Stimulated activated CD4-positive, alpha-beta T cell treated with anti-CD3 and anti-CD28 coated beads, Interleukin-2, amount 100 ng/mL, for 48 hours (primary cell): Measurements from ENCODE around the gene FBN1.
A peak's percentile ranks its signal among the peaks of the same experiment; 100 is the strongest.

Source experiments
- DNase-seq, 2 donors: peaks; one replicate each; pipeline ENCODE4 v3.0.0-alpha.2; 2020

Gene FBN1

DNA sequence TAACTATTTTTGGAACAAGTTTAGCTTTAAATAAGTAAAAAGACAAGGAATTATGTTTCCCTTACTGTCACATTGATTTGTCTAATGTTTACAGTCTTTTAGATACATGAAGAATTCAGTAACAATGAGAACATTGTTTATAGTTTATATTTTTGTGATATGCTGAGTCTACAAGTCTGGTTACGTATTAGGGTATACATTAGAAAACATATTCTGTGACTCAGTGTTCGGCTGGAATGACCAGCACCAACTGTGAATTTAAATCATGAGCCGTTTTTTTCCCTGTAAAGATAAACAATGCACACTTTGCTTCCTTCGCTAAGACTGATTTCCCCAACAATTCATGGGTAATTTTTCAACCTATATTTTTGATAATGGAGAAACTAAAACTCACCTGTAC is 182.8 kb downstream of the FBN1 start:
- DNase-seq, result no peak

GRCh38 chr15:48459571-48460442 is 185.7 kb downstream of the FBN1 start:
- no peak for DNase-seq

GRCh38 chr15:48458876-48459275 is 186.6 kb downstream of the FBN1 start:
- no peak for DNase-seq

DNA sequence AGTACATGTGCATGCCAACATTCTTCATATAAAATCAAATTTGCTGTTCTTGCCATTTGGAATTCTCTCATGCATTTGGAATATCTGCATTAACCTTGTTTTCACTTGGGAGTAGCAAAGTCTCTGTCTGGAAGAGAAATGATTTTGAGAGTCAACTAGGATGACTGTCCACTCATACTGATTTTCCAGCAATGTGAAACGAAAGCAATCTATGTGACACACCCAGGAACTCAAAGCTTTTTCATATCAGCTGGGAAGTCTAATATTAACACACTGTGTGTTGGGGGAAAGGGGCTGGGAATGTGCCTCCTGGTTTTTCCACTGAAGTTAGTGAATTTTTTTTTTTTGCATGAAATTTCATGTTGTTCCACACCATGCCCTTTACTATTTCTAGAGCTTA is 189.4 kb downstream of the FBN1 start:
- no peak for DNase-seq

GRCh38 chr15:48451736-48452135 is 193.8 kb downstream of the FBN1 start:
- no peak for DNase-seq

DNA sequence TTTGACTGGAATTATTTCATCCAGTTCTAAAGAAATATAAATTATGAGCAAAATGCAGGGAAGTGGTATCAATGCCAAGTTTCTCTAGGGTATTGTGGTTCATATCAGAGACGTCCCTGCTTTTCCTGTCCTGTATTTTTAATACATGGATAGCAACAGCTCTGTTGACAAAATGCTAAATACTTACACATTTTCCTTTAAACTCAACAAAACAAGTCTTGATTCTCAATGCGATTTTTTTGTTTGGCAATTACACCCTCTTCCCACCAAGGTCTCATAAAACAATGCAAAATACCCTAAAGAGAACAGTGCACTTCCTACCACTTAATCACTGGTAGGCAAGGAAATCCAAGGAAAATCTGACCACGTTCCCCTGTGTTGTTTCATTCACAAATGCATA is 194.3 kb downstream of the FBN1 start:
- DNase-seq, result no peak

DNA sequence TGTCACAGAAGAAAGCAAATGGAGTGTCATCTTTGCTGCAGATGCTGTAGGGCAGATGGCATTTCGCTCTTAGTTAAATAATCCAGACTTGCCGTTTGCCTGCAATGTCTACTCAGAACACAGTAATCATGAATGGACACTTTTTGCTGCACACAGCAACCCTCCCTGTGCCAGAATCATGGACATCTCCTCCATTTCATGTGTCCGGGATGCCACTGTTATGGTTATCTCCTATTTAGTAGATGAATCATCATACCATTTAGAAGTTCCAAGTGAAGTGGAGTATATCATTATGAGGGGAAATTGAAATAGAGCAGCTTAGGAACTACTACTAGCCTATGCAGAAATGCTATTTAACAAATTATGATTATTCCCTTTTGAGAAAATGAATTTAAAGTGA is 195.8 kb downstream of the FBN1 start:
- DNase-seq, result no peak

DNA sequence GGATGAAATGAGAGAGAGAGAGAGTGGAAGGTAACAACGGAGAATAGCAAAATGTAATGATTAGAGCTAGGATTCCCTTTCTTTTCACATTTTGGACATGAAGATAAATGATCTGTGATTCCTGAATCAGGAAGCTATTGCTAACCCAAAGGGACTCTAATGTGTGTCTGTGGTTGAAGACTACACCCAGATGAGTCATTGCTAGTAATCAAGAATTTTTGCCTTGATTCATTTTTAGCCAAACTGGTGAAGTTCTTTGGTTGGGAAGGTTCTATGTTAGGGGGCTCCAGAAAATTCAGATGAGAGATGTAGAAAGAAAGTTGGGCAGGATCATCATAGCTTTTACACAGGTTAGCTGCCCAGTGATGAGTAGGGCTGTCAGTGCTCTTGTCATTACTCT is 197.9 kb downstream of the FBN1 start:
- DNase-seq, result no peak

GRCh38 chr15:48447058-48447457 is 198.5 kb downstream of the FBN1 start:
- no peak for DNase-seq

DNA sequence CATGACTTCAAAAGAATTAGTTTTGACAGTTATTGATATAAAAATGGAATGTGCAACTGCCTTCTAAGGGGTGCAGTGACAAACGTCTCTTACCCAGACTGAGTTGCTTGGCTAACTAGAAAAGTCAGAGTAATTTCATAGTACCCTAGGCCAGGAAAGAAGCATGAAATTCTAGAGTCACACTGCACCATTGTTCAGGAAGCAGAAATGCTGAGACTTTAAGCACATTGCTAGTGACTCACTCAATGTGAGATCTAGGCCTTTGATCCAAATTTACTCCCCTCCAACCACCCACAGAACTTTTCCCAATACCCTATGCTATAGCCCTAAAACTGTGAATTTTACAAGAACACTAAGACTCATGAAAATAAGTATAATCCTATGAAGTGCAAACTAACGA is 203.5 kb downstream of the FBN1 start:
- no peak for DNase-seq

DNA sequence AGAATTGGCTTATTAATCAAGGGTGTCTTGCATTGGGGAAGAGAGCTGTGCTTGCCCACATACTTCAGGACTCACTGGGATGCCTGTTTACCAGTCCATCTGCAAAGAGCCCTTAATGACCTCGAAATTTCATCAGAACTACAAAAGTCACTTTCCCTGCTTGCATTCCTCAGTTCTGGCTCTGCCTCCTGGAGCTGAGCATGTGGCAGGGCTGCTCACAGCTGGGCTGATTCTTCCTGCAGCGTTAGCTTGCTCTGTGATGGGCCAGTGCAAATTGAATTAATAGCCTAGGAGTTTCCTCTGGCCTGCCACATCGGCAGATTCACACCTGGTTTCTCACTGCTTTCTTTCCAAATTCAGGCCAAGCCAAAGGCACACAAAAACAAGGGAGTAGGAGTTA is 205.4 kb downstream of the FBN1 start:
- DNase-seq, result no peak

DNA sequence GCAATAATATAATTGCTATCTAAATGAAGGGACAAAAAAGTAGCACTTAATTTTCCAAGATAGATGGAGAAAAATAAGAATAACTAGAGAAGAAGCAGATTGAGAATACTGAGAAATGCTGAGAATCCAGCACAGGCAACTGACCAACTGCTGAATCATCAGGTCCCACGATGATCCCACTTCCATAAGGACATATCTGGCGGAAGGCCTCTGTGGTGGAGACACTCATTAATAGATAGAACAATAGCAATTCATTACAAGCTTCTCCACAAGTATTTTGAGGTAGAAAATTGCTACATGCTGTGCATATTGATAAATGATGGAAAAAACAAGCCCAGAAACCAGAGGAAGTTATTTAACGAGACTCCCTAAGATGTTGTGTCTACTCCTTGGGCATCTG is 208.3 kb downstream of the FBN1 start:
- DNase-seq, result no peak

DNA sequence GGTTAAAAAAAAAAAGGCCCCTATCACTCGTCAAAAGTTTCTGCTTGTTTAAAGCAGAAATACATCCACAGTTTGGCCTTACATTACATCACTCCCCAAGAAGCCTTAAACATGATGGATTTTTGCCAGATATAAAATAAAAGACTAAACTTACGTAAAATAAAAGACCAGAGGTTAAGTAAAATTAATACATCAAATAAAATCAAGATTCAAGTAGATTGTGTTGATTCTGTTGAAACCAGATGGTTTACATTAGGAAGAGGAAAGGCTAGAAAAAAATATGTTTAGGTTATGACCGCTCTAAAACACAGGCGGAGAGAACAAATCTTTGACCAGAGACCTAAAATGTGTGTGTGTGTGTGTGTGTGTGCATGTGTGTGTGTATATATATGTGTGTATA is 210.2 kb downstream of the FBN1 start:
- no peak for DNase-seq

DNA sequence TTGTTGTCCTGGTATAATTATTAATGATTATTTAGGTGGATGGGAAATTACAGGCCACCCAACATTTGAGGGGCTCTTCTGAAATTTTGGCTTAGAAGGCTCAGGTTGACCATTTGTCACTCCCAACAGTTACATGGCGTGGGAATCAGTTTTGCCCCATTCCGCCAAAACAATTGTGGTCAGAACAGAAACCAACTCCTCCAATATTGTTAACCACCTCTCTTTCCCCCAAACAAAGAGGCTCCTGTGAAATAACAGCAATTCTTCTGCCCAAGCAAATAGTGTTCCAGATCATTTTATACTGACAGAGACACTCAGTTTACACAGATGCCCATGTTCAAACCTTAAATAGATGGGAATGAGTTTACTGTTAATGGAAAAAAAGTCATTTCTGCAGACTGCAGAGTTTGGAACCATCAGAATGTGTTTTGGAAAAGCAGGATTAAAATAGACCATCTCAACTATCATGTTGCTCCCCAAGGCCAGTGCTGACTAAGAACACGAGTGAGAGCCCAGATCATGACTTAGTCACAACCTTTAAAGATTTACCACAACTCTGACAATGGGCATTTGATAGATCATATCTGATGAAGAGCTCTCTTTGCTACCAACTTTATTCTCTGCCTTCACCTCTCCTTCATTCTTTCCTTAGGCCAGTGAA is 212.2 kb downstream of the FBN1 start:
- DNase-seq, result peak in 1 of 2 donors; percentile 3

GRCh38 chr15:48432688-48433087 is 212.8 kb downstream of the FBN1 start:
- DNase-seq, result no peak

DNA sequence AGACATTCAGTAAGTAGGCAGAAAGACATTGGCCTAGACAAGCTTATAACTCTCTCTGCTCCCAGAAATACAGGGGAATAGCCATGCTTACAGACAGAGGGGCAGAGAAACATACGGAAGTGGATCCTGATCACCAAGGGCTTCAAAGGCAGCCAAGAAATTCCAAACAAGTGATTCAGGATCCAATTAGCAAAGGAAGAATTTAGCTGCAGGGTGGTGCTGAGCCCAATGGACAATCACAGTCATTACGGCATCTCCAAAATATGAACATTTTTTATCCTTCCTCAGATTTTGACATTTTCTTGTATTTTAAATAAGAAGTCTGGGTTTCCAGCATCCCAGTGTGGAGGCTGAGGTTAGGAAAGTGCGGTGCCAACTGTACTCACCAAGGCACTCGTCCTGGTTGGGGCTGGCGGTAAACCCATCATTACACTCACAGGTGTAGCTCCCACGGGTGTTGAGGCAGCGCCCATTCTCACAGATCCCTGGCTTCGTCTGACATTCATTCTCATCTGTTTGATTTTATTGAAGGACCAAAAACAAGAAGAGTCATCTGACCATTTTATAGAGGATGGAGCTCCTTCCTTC is 217.5 kb downstream of the FBN1 start:
- DNase-seq, result no peak

DNA sequence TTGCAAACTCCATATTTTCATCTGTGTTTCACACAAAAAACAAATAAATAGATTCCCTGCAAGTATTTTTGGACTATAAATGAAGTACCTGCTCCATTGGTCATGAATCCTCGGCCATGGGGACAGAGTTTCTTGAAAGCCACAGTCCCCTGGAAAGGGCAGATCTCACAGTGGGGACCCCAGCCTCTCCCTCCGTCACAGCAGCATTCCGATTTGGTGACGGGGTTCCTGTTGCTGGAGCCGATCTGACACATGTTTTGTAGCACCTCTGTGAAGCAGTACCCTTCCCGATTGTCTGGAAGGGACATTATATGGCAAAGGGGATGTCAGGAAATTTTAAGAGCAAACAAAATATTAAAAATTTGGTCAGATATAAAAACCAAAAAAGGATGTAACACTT is 218.0 kb downstream of the FBN1 start:
- DNase-seq, result no peak

DNA sequence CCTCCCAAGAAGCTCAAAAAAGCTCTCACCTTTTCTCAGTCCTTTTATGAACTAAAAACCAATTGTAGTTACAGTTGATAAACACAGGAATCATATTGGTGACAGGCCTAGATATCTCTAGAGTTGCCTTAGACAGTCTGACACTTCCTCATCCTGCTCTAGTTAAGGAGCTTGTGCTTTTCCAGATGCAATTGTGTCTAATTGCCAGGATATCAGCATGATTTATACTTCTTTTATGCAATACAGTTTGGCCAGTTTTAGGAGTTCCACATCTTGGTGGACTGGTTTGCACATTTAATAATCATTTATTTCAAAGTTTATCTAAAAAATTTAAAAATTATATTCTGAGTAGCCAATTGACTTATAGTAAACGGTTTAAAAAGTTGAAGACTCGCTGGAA is 218.6 kb downstream of the FBN1 start:
- DNase-seq, result no peak

DNA sequence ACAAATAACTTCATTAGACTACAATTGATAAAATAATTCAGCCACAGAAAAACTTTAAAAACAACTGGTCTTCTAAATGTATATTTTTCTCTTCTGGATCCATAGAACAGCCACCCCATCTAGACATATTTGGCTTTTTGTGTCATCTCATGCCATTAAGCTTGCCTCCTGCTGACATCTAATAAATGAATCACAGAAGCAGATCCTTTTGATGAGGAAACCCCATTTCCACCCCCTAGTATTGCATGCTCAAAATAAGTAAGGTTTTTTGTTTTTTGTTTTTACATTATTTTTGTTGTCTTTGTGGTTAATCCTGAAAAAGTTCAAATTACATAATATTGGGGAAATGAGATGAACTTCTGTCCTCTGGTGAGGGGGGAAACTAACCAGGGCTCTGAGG is 219.5 kb downstream of the FBN1 start:
- DNase-seq, result no peak

- DNase-seq, result no peak
Measured at GRCh38 chr15:48425051-48425450, 220.5 kb downstream of the FBN1 start.

GRCh38 chr15:48423896-48424475 is 221.5 kb downstream of the FBN1 start:
- DNase-seq, result no peak

- DNase-seq, result no peak
Measured at GRCh38 chr15:48423342-48423741, 222.2 kb downstream of the FBN1 start.

GRCh38 chr15:48422401-48422800 is 223.1 kb downstream of the FBN1 start:
- no peak for DNase-seq

DNA sequence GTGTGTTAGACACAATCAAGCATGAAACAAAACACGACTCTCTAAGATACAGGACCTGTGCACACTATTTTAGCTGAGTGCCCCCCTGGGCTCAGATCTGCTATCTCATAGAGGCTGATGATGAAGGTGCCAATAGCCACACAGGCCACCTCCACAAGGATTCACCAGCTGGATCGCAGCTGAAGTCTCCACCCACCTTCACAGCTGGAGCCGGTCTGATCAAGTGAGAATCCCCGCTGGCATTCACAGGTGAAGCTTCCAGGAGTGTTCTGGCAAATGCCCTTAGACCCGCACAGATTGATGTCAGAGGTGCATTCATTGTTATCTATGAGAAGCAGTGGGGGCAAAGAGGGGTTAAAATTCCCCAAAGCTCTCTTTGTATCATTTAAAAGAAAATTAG is 224.1 kb downstream of the FBN1 start:
- DNase-seq, result no peak
